Measurements from ENCODE around the gene ACTMAP.

The ACTMAP gene

DNA sequence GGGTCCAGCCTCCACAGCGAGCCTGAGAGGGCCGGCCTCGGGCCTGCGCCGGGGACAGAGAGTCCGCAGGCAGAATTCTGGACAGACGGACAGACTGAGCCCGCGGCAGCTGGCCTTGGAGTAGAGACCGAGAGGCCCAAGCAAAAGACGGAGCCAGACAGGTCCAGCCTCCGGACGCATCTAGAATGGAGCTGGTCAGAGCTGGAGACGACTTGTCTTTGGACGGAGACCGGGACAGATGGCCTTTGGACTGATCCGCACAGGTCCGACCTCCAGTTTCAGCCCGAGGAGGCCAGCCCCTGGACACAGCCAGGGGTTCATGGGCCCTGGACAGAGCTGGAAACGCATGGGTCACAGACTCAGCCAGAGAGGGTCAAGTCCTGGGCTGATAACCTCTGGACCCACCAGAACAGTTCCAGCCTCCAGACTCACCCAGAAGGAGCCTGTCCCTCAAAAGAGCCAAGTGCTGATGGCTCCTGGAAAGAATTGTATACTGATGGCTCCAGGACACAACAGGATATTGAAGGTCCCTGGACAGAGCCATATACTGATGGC, 32.9 kb downstream of the ACTMAP start:
- peak; percentile 43 for DNase-seq
- Histone ChIP-seq H3K36me3 (replicated peaks) (no peaks in the 10 kb centered on the region), H3K27me3 (replicated peaks) (no peaks in the 10 kb centered on the region), H3K27ac (peak overlapping the region; percentile 99), H3K4me3 (ENCODE audit: low read depth, low read length) (peak overlapping the region; percentile 76)
- TF ChIP-seq, protein P1, sequence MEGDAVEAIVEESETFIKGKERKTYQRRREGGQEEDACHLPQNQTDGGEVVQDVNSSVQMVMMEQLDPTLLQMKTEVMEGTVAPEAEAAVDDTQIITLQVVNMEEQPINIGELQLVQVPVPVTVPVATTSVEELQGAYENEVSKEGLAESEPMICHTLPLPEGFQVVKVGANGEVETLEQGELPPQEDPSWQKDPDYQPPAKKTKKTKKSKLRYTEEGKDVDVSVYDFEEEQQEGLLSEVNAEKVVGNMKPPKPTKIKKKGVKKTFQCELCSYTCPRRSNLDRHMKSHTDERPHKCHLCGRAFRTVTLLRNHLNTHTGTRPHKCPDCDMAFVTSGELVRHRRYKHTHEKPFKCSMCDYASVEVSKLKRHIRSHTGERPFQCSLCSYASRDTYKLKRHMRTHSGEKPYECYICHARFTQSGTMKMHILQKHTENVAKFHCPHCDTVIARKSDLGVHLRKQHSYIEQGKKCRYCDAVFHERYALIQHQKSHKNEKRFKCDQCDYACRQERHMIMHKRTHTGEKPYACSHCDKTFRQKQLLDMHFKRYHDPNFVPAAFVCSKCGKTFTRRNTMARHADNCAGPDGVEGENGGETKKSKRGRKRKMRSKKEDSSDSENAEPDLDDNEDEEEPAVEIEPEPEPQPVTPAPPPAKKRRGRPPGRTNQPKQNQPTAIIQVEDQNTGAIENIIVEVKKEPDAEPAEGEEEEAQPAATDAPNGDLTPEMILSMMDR (IDR thresholded peaks at IDR 0.05; ENCODE audit: low read depth, low read length, missing control alignments): no peak
- in situ Hi-C loops (cut with HindIII; ENCODE audit: low pct_ligation_motif_present, low sequenced_read_pairs): no loop called here

DNA sequence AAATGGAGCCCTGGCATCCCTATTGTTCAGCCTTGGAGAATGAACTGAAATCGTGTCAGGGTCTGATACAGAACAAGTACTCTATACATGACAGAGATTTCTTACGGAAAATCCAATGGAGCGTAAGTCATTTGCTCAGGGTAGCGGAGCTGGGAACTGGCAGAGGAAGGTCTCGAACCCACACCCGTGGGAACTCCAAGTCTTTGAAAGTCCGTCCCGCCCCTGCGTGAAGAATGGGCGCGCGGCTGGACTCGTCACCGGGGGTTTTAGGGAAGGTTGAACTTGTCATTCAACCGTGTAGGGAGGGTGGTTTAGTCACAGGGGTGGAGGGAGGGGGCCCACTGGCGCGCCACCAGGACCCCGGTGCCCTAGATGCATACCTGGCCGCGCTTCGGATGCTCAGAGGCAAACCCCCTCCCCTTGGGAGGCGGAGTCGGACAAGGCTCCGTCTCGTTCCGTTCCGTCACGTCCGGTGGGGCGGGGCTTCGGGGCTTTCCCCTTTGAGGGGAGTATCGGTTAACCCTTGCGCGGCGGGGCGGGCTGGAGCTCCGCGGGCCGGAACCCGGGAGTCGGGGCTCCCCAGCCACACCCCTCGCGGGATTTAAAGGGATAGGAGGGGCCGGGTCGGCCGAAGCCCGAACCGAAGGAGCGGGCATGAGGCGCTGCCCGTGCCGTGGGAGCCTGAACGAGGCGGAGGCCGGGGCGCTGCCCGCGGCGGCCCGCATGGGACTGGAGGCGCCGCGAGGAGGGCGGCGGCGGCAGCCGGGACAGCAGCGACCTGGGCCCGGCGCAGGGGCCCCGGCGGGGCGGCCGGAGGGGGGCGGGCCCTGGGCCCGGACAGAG, 33.6 kb downstream of the ACTMAP start, which contains the start of the genes COQ8B and ITPKC:
Gene COQ8B, minus strand, starts transcription at position 405 of the 843 bp plus-strand sequence. CDS start 2,254 bp downstream, outside the sequence.
Gene ITPKC, plus strand, starts transcription at position 631 of the 843 bp plus-strand sequence. Its CDS starts 24 bp downstream, at position 655.
- H3K27ac ChIP-seq: peak within 1 kb of the TSS; percentile 99
- H3K4me3 ChIP-seq (ENCODE audit: low read depth, low read length): peak within 1 kb of the TSS; percentile 76
- in situ Hi-C loops (cut with HindIII; ENCODE audit: low pct_ligation_motif_present, low sequenced_read_pairs): no loop called here
- peak; percentile 97 for DNase-seq
- H3K36me3 ChIP-seq (replicated peaks): no peaks in the 10 kb centered on the region
- no peaks in the 10 kb centered on the region for H3K27me3 ChIP-seq (replicated peaks)
- TF ChIP-seq, protein P1 (IDR thresholded peaks at IDR 0.05; ENCODE audit: low read depth, low read length, missing control alignments): no peak

DNA sequence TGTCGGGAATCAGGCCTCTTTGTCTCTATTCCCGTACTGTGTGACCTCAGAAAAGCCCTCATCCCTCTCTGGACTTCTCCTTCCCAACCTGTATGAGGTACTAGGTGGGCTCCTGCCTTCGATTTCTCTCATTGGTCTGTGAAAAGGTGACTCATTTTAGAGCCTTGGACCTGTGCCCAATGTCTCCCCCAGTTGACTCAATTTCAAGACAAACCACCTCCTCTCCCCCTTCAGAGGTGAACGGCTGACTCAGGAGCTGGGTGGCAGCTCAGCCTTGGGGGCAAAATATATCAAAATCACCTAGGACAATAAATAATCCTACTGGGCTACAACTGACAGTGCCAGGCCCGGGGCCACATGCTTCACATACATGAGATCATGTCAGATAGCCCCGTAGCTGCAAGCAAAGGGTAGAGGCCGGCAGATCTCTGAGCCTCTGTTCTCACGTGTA, 34.2 kb downstream of the ACTMAP start:
- DNase-seq: peak; percentile 94
- H3K27ac ChIP-seq: peak overlapping the region; percentile 99
- H3K36me3 ChIP-seq (replicated peaks): no peaks in the 10 kb centered on the region
- H3K4me3 ChIP-seq (ENCODE audit: low read depth, low read length): peak overlapping the region; percentile 76
- no peaks in the 10 kb centered on the region for H3K27me3 ChIP-seq (replicated peaks)
- TF ChIP-seq, protein P1 (IDR thresholded peaks at IDR 0.05; ENCODE audit: low read depth, low read length, missing control alignments): no peak
- in situ Hi-C loops (cut with HindIII; ENCODE audit: low pct_ligation_motif_present, low sequenced_read_pairs): no loop called here

DNA sequence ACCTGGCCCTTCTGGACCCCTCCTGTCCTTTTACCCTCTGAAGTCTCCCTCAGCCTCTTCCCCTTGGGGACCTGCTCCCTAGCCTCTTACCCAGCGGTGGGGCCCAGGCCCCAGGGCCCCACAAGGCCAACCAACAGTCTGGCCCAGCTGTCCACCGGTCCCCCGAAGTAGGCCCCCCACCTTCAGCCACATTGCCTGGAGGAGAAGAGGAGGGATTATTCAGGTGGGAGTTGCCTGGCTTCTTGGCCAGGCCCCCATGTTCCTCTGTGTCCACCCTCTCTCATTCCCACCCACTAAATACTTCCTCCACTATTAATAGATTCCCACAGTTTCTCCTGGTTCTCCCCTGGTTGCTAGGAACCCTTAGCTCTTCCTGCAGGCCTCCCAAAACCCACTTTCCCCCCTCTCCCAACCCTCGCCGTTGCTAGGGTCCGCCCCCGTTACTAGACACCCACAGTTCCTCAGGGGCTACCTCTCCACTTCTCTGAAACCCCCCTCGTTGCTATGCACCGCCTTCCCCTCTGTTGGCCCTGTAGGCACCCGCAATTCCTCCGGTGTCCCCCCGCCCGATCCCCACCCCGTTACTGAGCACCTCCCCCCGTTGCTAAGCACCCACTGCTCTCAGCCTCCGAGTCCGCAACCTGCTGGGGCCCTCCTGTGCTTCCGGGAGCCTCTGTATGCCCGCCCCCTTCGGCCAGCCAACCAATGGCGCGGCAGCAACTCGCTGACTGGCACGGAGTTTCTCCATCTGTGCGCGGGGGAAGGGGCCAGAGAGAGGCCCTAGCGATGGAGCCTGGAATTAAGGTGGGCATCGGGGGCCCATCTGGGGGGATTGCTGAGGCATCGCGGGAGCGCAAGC, 35.6 kb downstream of the ACTMAP start:
- peak; percentile 91 for DNase-seq
- in situ Hi-C loops (cut with HindIII; ENCODE audit: low pct_ligation_motif_present, low sequenced_read_pairs): no loop called here
- H3K27ac ChIP-seq: peak overlapping the region; percentile 99

DNA sequence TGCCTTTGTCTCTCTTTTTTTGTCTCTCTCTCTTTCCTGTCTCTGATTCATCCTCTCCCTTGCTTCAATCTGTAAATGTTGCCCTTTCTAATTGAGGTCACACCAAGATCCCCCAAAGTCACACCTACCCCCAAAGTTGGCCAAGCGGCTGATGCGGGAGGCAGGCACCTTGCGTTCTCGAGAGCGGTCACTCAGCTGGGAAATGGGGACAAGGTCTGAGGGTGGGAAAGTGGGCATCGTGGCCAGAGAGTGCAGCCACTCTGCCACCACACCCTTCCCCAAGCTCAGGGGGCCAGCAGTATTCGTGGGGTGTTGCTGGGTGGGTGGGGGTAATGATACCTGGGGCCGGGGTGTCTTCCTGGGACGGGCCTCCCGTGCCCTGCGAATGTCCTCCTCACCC, 36.3 kb downstream of the ACTMAP start:
- no peaks in the 10 kb centered on the region for H3K36me3 ChIP-seq (replicated peaks)
- no peak overlapping the region for H3K4me3 ChIP-seq (ENCODE audit: low read depth, low read length)
- no peak for DNase-seq
- H3K27me3 ChIP-seq (replicated peaks): no peaks in the 10 kb centered on the region
- TF ChIP-seq, protein P1 (IDR thresholded peaks at IDR 0.05; ENCODE audit: low read depth, low read length, missing control alignments): no peak
- H3K27ac ChIP-seq: no peak overlapping the region
- in situ Hi-C loops (cut with HindIII; ENCODE audit: low pct_ligation_motif_present, low sequenced_read_pairs): no loop called here

More for the DNA sequence above, 35.6 kb downstream of the ACTMAP start:
- TF ChIP-seq, protein P1 (IDR thresholded peaks at IDR 0.05; ENCODE audit: low read depth, low read length, missing control alignments): peak; percentile 12
- Histone ChIP-seq H3K4me3 (ENCODE audit: low read depth, low read length) (peak overlapping the region; percentile 63), H3K27me3 (replicated peaks) (no peaks in the 10 kb centered on the region), H3K36me3 (replicated peaks) (no peaks in the 10 kb centered on the region)

Data from brain microvascular endothelial cell (primary cell).